H1 (cell line): ENCODE measurements around the gene P2RX5. TPM values are rescaled to one million over a fixed set of nuclear protein-coding genes. Genes with fewer than 3 reads are reported as not detected.

ENCODE experiments used
- CTCF ChIA-PET: fragments of 300-600 bp; sonication (Branson Sonifier 250); formaldehyde crosslinking; loops from one replicate; lab custom pipeline; 2021; ENCODE audit not compliant: partially characterized antibody; lab: Charles Lee
- POLR2A ChIA-PET: fragments of 300-600 bp; sonication (Branson Sonifier 250); formaldehyde crosslinking; loops from one replicate; lab custom pipeline; 2021; ENCODE audit warnings: inconsistent platforms; ENCODE audit not compliant: partially characterized antibody; lab: Charles Lee
- DNase-seq, 2 experiments: peaks; one replicate each; pipeline versions ENCODE4 v3.0.0 to v3.0.0-alpha.2; 2010 to 2022; ENCODE audit warnings: low spot score in 2 of 2, low read depth in 1 of 2, mixed read lengths in 1 of 2
- FAIRE-seq: peaks from 2 replicates; lab custom pipeline; 2011; peaks lifted over from hg19 to GRCh38; lab: Jason Lieb, UNC
- H2AFZ ChIP-seq: 2 replicates; pipeline ENCODE4 v1.8.1; 2012; ENCODE audit warnings: low read length, inconsistent platforms
- H2AK5ac ChIP-seq: 2 replicates; pipeline ENCODE4 v1.6.1; 2013; ENCODE audit warnings: low read depth, low read length
- H2BK120ac ChIP-seq: replicated peaks from 2 replicates; pipeline ENCODE3; 2013; ENCODE audit warnings: low read depth, low read length, inconsistent platforms
- H2BK12ac ChIP-seq: 2 replicates; pipeline ENCODE4 v1.6.1; 2013; ENCODE audit warnings: low read depth, low read length
- H2BK15ac ChIP-seq: 2 replicates; pipeline ENCODE4 v1.6.1; 2013; ENCODE audit warnings: low read length
- H2BK20ac ChIP-seq: 2 replicates; pipeline ENCODE4 v1.6.1; 2013; ENCODE audit warnings: low read length
- H2BK5ac ChIP-seq: 2 replicates; pipeline ENCODE4 v1.6.1; 2013; ENCODE audit warnings: low read depth, low read length
- H3K14ac ChIP-seq: 2 replicates; pipeline ENCODE4 v1.6.1; 2013; ENCODE audit warnings: inconsistent platforms; ENCODE audit not compliant: insufficient read length
- H3K18ac ChIP-seq: 2 replicates; pipeline ENCODE4 v1.6.1; 2013; ENCODE audit warnings: low read length; ENCODE audit errors: extremely low read depth
- H3K23ac ChIP-seq: 2 replicates; pipeline ENCODE4 v1.6.1; 2013; ENCODE audit warnings: inconsistent platforms; ENCODE audit not compliant: insufficient read length
- H3K23me2 ChIP-seq: 2 replicates; pipeline ENCODE4 v1.6.1; 2013; ENCODE audit warnings: low read depth, low read length
- H3K27ac ChIP-seq: 2 replicates; pipeline ENCODE4 v1.6.1; 2011; ENCODE audit warnings: low read depth, low read length, inconsistent platforms
- H3K27me3 ChIP-seq, 4 experiments: replicated peaks in 1 of 4; 1 replicate in 1 of 4; 2 replicates in 3 of 4; pipeline versions ENCODE4 v1.6.1 to v1.8.1; 2011 to 2013; ENCODE audit warnings: low read length in 3 of 4, mild to moderate bottlenecking in 3 of 4, inconsistent platforms in 2 of 4, mixed read lengths in 2 of 4, moderate library complexity in 1 of 4; ENCODE audit not compliant: control insufficient read depth in 3 of 4, insufficient read depth in 3 of 4; ENCODE audit errors: extremely low read depth in 1 of 4
- H3K36me3 ChIP-seq, 4 experiments: 2 replicates each; pipeline versions ENCODE4 v1.6.1 to v1.8.1; 2011 to 2013; ENCODE audit warnings: mild to moderate bottlenecking in 4 of 4, low read length in 3 of 4, moderate library complexity in 2 of 4, control low read depth in 1 of 4, inconsistent platforms in 1 of 4; ENCODE audit not compliant: insufficient read depth in 4 of 4, control insufficient read depth in 2 of 4
- H3K4ac ChIP-seq: replicated peaks from 2 replicates; pipeline ENCODE3; 2013; ENCODE audit warnings: low read length, low read depth, mixed read lengths, inconsistent platforms; ENCODE audit not compliant: insufficient read length
- H3K4me1 ChIP-seq, 4 experiments: replicated peaks in 1 of 4; 1 replicate in 1 of 4; 2 replicates in 3 of 4; pipeline versions ENCODE4 v1.6.1 to v1.8.1; 2011 to 2013; ENCODE audit warnings: low read length in 3 of 4, inconsistent platforms in 2 of 4, mixed read lengths in 1 of 4; ENCODE audit not compliant: insufficient read depth in 4 of 4, control insufficient read depth in 3 of 4
- H3K4me2 ChIP-seq, 2 experiments: 2 replicates each; pipeline versions ENCODE4 v1.6.1 to v1.8.1; 2011 to 2013; ENCODE audit warnings: low read depth in 2 of 2, low read length in 2 of 2, control low read depth in 1 of 2, inconsistent platforms in 1 of 2, mild to moderate bottlenecking in 1 of 2; ENCODE audit not compliant: insufficient read depth in 1 of 2
- H3K4me3 ChIP-seq, 4 experiments: fragments of 200-600, 300-600 bp in 1 of 4; sonication (generic), shearing (Covaris generic), sonication (Bioruptor Twin) in 1 of 4; 2 replicates each; pipeline versions ENCODE4 v1.5.1 to v1.8.1; 2011 to 2016; ENCODE audit warnings: low read length in 4 of 4, low read depth in 3 of 4, control low read depth in 2 of 4, inconsistent platforms in 2 of 4, mild to moderate bottlenecking in 2 of 4, mixed read lengths in 1 of 4, moderate library complexity in 1 of 4; ENCODE audit not compliant: insufficient read depth in 2 of 4; ENCODE audit errors: extremely low read depth in 1 of 4
- H3K56ac ChIP-seq: replicated peaks from 2 replicates; pipeline ENCODE3; 2013; ENCODE audit warnings: low read depth, mild to moderate bottlenecking, mixed read lengths, low read length, inconsistent platforms; ENCODE audit not compliant: insufficient read length
- H3K79me1 ChIP-seq: 2 replicates; pipeline ENCODE4 v1.6.1; 2013; ENCODE audit warnings: low read depth, low read length, control low read depth
- H3K79me2 ChIP-seq, 2 experiments: 2 replicates each; pipeline versions ENCODE4 v1.6.1 to v1.8.1; 2012 to 2013; ENCODE audit warnings: low read length in 2 of 2, mild to moderate bottlenecking in 2 of 2, inconsistent platforms in 1 of 2; ENCODE audit not compliant: insufficient read depth in 2 of 2, control insufficient read depth in 1 of 2
- H3K9ac ChIP-seq, 4 experiments: replicated peaks in 1 of 4; 1 replicate in 1 of 4; 2 replicates in 3 of 4; pipeline versions ENCODE4 v1.6.1 to v1.8.1; 2011 to 2013; ENCODE audit warnings: low read depth in 3 of 4, low read length in 3 of 4, control low read depth in 2 of 4, mild to moderate bottlenecking in 2 of 4, moderate library complexity in 2 of 4, inconsistent platforms in 1 of 4; ENCODE audit errors: extremely low read depth in 1 of 4
- H3K9me3 ChIP-seq, 2 experiments: 2 replicates each; pipeline versions ENCODE4 v1.6.1 to v1.8.1; 2012 to 2013; ENCODE audit warnings: mild to moderate bottlenecking in 2 of 2, moderate library complexity in 2 of 2, control low read depth in 1 of 2, inconsistent platforms in 1 of 2, low read depth in 1 of 2, low read length in 1 of 2, mixed read lengths in 1 of 2; ENCODE audit not compliant: insufficient read depth in 2 of 2
- H4K20me1 ChIP-seq, 2 experiments: replicated peaks in 1 of 2; 2 replicates each; pipeline versions ENCODE3 to v1.8.1; 2011 to 2013; ENCODE audit warnings: inconsistent platforms in 2 of 2, low read length in 2 of 2, mild to moderate bottlenecking in 1 of 2; ENCODE audit not compliant: insufficient read depth in 2 of 2, control insufficient read depth in 1 of 2
- H4K5ac ChIP-seq: 2 replicates; pipeline ENCODE4 v1.6.1; 2013; ENCODE audit warnings: low read length, low read depth, mixed read lengths, inconsistent platforms; ENCODE audit not compliant: insufficient read length
- H4K8ac ChIP-seq: 2 replicates; pipeline ENCODE4 v1.8.0; 2013; ENCODE audit warnings: mild to moderate bottlenecking, moderate library complexity, low read length, inconsistent platforms; ENCODE audit not compliant: insufficient read depth; ENCODE audit errors: extremely low read depth
- H4K91ac ChIP-seq: replicated peaks from 2 replicates; pipeline ENCODE3; 2013; ENCODE audit warnings: low read length, mixed read lengths, inconsistent platforms; ENCODE audit not compliant: insufficient read length
- ATF2 ChIP-seq: IDR thresholded peaks from 2 replicates; pipeline ENCODE4 v1.6.1; 2012; ENCODE audit warnings: low read length, inconsistent platforms
- EP300 ChIP-seq, 2 experiments: IDR thresholded peaks; 1 replicate in 1 of 2; 2 replicates in 1 of 2; pipeline ENCODE4 v1.6.1; 2011 to 2012; ENCODE audit warnings: low read depth in 2 of 2, low read length in 2 of 2, mild to moderate bottlenecking in 2 of 2, borderline replicate concordance in 1 of 2, inconsistent platforms in 1 of 2, moderate library complexity in 1 of 2
- HDAC2 ChIP-seq, 2 experiments: fragments of 300-600 bp in 1 of 2; sonication (generic) in 1 of 2; IDR thresholded peaks; 2 replicates each; pipeline ENCODE4 v1.6.1; 2011 to 2012; ENCODE audit warnings: low read depth in 2 of 2, low read length in 2 of 2, mild to moderate bottlenecking in 2 of 2, moderate library complexity in 2 of 2, borderline replicate concordance in 1 of 2, inconsistent platforms in 1 of 2
- WGBS, 2 experiments: shearing (Covaris generic) in 1 of 2; methylation state at CpG; one replicate each; pipeline versions ENCODE4 v1.1.6 to v1.1.7; 2013 to 2015; ENCODE audit warnings: low lambda C conversion rate in 2 of 2, mixed read lengths in 2 of 2, inconsistent platforms in 1 of 2, low coverage in 1 of 2, missing lambda C conversion rate in 1 of 2; ENCODE audit not compliant: insufficient replicate concordance in 2 of 2, insufficient coverage in 1 of 2, insufficient read length in 1 of 2; ENCODE audit errors: extremely low coverage in 1 of 2, missing lambda C conversion rate in 1 of 2; 5-methylcytosine and 5-hydroxymethylcytosine counted together
- polyA plus RNA-seq, 7 experiments: library from polyadenylated mRNA; depleted of rRNA in 3 of 7; stranded (reverse) in 5 of 7; unstranded in 2 of 7; fragments of >200 nt in 5 of 7; fragments of 200-250 nt in 2 of 7; gene quantifications; 1 replicate in 5 of 7; 2 replicates in 1 of 7; 4 replicates in 1 of 7; pipeline versions ENCODE4 v1.2.1 to v1.2.3, GENCODE V29; 2011 to 2013; ENCODE audit warnings: missing spikeins in 2 of 7, mixed read lengths in 2 of 7
- total RNA-seq: library from RNA; stranded (reverse); fragmentation: NEBNext Ultra II Directional; extraction: Animal tissue kit (Norgen Biotek cat#: 25700); gene quantifications from 2 replicates; pipeline ENCODE4 v1.2.1, GENCODE V29; 2021

P2RX5 gene
- total and polyA plus RNA-seq, 2 of the 8 experiments (the other 6 are each of a cell fraction or from before 2014, with no cell fraction given), result 12.0 to 15.6 TPM

GRCh38 chr17:3656353-3656752 lies 39.6 kb downstream of the P2RX5 start:
- H3K27ac ChIP-seq, result no peak overlapping the region; the same call in 1 of the 2 replicates
- no peak overlapping the region for H3K4ac ChIP-seq
- no peak overlapping the region for H3K18ac ChIP-seq
- FAIRE-seq (no peak), DNase-seq (no peak)
- H4K8ac ChIP-seq, result no peak overlapping the region; the same call in 1 of the 2 replicates
- H3K79me1 ChIP-seq, result no peaks in the 10 kb centered on the region; the same call in 1 of the 2 replicates
- H2BK12ac ChIP-seq, result no peak overlapping the region
- 93% methylated on average over 14 of the region's 16 CpGs; no CpG with 5 or more reads in 1 of the 2 experiments for WGBS, 2 experiments
- H2BK20ac ChIP-seq, result no peak overlapping the region
- ChIA-PET POLR2A (interaction anchor here (1.3 to 18.4 kb wide), 6 partner anchors 7 to 20 kb away, joined by 3 to 194 read pairs (median 10); partner anchors contain the start of genes CTNS, EMC6, SHPK and TAX1BP3), CTCF (interaction anchor here (1.5 kb wide), 1 partner anchor 11 kb away, joined by 7 read pairs; no protein-coding TSS in a partner anchor)
- TF ChIP-seq EP300 (IDR thresholded peaks at IDR 0.05; ENCODE audit: borderline replicate concordance in 1 of 2, low read depth in 2 of 2, low read length in 2 of 2) (no peak), ATF2 (no peak), HDAC2 (IDR thresholded peaks at IDR 0.05; ENCODE audit: borderline replicate concordance in 1 of 2, low read depth in 2 of 2, low read length in 2 of 2) (no peak)
- H3K9me3 ChIP-seq, result no peaks in the 10 kb centered on the region
- no peak overlapping the region for H2BK5ac ChIP-seq
- H2AK5ac ChIP-seq, result no peak overlapping the region
- H3K4me1 ChIP-seq, result peaks cover 0 to 3% (median 1%) of the 10 kb centered on the region in 4 experiments; a peak in 3 of 7 replicates
- no peak overlapping the region for H2AFZ ChIP-seq
- H3K4me2 ChIP-seq, result no peak overlapping the region
- no peak overlapping the region for H4K91ac ChIP-seq
- no peaks in the 10 kb centered on the region; the same call in 1 of the 2 replicates for H3K23me2 ChIP-seq
- H3K4me3 ChIP-seq, result no peak overlapping the region
- no peak overlapping the region for H4K5ac ChIP-seq
- no peaks in the 10 kb centered on the region for H3K79me2 ChIP-seq
- H3K23ac ChIP-seq, result no peak overlapping the region
- H4K20me1 ChIP-seq, result peaks cover 2 to 4% of the 10 kb centered on the region in 2 experiments
- no peak overlapping the region for H2BK15ac ChIP-seq
- no peak overlapping the region for H3K14ac ChIP-seq
- peaks cover 0 to 6% (median 2%) of the 10 kb centered on the region in 4 experiments; a peak in 4 of 8 replicates for H3K36me3 ChIP-seq
- no peak overlapping the region for H2BK120ac ChIP-seq
- no peaks in the 10 kb centered on the region; a peak in 1 of 7 replicates for H3K27me3 ChIP-seq
- no peak overlapping the region for H3K9ac ChIP-seq
- no peak overlapping the region for H3K56ac ChIP-seq
